ENCODE measurements around the gene MRM3.
"Not testable (repeated sequence)": the region's sequence is repeated elsewhere in the genome, so short reads cannot be mapped to it uniquely, and the experiment has no call there.

MRM3 gene

GRCh38 chr17:787641-788221 lies 5.6 kb downstream of the MRM3 start:
- H3K27ac ChIP-seq: no peak overlapping the region
- TF ChIP-seq ZFX (IDR thresholded peaks at IDR 0.05; ENCODE audit: borderline replicate concordance): no peak
- TF ChIP-seq, protein P1, sequence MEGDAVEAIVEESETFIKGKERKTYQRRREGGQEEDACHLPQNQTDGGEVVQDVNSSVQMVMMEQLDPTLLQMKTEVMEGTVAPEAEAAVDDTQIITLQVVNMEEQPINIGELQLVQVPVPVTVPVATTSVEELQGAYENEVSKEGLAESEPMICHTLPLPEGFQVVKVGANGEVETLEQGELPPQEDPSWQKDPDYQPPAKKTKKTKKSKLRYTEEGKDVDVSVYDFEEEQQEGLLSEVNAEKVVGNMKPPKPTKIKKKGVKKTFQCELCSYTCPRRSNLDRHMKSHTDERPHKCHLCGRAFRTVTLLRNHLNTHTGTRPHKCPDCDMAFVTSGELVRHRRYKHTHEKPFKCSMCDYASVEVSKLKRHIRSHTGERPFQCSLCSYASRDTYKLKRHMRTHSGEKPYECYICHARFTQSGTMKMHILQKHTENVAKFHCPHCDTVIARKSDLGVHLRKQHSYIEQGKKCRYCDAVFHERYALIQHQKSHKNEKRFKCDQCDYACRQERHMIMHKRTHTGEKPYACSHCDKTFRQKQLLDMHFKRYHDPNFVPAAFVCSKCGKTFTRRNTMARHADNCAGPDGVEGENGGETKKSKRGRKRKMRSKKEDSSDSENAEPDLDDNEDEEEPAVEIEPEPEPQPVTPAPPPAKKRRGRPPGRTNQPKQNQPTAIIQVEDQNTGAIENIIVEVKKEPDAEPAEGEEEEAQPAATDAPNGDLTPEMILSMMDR (IDR thresholded peaks at IDR 0.05): no peak

DNA sequence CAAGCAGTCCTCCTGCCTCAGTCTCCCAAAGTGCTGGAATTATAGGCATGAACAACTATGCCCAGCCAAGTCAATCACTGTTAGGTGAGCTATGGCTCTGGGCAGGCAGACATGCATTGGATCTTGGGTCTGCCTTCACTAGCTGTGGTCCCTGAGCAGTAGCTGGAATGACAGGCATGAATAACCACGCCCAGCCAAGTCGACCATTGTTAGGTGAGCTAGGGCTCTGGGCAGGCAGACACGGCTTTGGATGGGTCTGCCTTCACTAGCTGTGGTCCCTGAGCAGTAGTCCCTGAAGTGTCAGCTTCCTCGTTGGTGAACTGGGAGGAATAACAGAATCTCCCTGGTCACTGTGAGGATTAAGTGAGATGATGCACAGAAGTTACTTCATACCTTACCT lies 6.4 kb downstream of the MRM3 start:
- no peak overlapping the region for H3K27ac ChIP-seq
- TF ChIP-seq, protein P1 (IDR thresholded peaks at IDR 0.05): no peak
- no peak for TF ChIP-seq ZFX (IDR thresholded peaks at IDR 0.05; ENCODE audit: borderline replicate concordance)

DNA sequence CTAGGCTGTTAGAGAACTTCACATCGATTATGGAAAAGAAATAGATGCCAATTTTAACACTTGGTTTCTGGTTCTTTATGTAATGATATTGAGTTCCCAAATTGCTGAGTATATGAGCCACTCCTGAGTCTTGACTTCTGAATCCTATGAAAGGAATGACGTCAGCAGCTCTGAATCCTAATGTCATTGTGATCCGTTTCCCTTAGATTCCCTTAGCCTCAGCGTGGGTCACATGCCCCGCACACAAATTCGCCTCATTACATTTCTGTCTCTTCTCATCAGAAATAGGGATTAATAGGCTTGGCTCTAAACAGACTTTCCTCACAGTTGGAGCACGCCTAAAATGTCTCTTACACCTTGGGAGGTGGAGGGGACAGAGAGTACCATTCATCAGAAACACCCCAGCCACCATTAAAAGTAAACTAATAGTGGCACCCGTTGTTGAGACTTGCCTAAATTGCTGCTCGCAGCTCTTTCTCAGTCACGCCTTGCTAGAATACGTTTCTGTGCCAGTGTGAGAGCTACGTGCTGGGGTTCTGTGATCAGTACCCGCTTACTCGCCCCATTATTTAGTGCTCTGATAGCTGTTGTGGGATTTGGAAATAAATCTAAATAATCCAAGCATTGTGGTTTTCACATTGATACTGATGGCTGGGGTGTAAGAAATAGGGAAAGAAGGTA lies 7.1 kb downstream of the MRM3 start:
- TF ChIP-seq ZFX (IDR thresholded peaks at IDR 0.05; ENCODE audit: borderline replicate concordance): no peak
- TF ChIP-seq, protein P1 (IDR thresholded peaks at IDR 0.05): no peak

DNA sequence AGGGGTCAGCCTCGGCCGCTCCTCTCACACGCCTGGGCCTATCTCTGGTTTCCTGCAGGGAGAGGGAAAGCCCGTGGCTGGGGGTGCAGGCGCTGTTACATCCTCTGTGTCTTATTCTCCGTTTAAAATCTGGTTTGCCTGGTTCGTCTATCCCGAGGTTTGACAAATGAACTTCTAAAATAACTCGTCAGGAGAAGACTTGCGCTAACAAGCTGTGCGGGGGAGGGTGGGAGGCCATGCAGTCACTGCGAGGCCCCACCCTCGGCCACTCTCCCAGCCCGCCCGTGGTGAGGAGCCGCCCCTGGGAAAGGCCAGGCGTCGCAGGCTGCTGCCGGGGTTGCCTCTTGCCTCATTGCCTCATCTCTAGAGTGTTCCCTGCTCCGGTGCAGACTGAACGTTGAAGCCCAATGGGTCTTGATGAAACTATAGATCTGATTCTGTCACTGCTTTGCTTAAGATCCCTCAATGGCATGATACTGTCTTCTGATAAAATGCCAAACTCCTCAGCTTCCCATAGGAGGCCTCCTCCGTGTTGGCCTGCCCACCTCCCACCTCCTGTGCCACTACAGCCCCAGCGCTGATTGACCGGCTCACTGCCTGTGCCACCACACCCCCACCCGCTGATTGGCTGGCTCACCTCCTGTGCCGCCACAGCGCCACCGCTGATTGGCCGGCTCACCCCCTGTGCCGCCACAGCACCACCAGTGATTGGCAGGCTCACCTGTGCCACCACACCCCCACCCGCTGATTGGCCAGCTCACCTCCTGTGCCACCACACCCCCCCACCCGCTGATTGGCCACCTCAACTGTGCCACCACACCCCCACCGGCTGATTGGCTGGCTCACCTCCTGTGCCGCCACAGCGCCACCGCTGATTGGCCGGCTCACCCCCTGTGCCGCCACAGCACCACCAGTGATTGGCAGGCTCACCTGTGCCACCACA lies 8.0 kb downstream of the MRM3 start:
- H3K27ac ChIP-seq: not testable (repeated sequence)

More for the DNA sequence above, 7.1 kb downstream of the MRM3 start:
- no peak overlapping the region for H3K27ac ChIP-seq

GRCh38 chr17:790874-791247 lies 8.7 kb downstream of the MRM3 start:
- H3K27ac ChIP-seq: not testable (repeated sequence)

DNA sequence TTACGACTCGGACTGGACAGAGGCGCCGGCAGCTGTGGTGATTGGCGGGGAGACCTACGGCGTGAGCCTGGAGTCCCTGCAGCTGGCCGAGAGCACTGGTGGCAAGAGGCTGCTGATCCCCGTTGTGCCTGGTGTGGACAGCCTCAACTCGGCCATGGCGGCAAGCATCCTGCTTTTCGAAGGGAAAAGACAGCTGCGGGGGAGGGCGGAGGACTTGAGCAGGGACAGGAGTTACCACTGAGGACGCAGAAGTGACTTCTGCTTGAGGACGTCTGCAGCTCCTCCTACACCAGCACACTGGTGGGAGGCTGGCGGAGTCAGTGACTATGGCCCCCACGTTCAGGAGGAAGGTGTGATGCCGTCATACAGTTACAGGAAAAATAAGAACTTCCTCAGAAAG lies 9.7 kb downstream of the MRM3 start:
- TF ChIP-seq, protein P1 (IDR thresholded peaks at IDR 0.05): no peak
- H3K27ac ChIP-seq: no peak overlapping the region

GRCh38 chr17:792277-792676 lies 10.1 kb downstream of the MRM3 start:
- no peak for TF ChIP-seq ZFX (IDR thresholded peaks at IDR 0.05; ENCODE audit: borderline replicate concordance)
- TF ChIP-seq, protein P1 (IDR thresholded peaks at IDR 0.05): no peak
- no peak overlapping the region for H3K27ac ChIP-seq

- no peak overlapping the region for H3K27ac ChIP-seq
These were observed 12.7 kb downstream of the MRM3 start for GRCh38 chr17:794876-795275.

More at GRCh38 chr17:794876-795275, 12.7 kb downstream of the MRM3 start:
- no peak for TF ChIP-seq ZFX (IDR thresholded peaks at IDR 0.05; ENCODE audit: borderline replicate concordance)
- TF ChIP-seq, protein P1 (IDR thresholded peaks at IDR 0.05): peak; percentile 83
